ENCODE data around the gene TMEM147. TPM values are rescaled to one million over a fixed set of nuclear protein-coding genes. Genes with fewer than 3 reads are reported as not detected.

The TMEM147 gene
- total RNA-seq, 2 donors from 2014 or later, result 59.4 to 67.9 TPM

GRCh38 chr19:35529241-35530218, 15.9 kb upstream of the TMEM147 start:
- DNase-seq (no peak), ATAC-seq (no peak)
- Histone ChIP-seq H3K9me3 (no peaks in the 10 kb centered on the region), H3K36me3 (replicated peaks in 1 of 2; ENCODE audit: insufficient read depth in 1 of 2, low read depth in 2 of 2) (no peaks in the 10 kb centered on the region), H3K4me1 (peaks cover 9% of the 10 kb centered on the region), H3K27ac (no peak overlapping the region), H3K27me3 (no peaks in the 10 kb centered on the region), H3K4me3 (no peak overlapping the region)
- 45 to 48% methylated on average over 16 to 18 of the region's 19 CpGs for WGBS, 2 donors
- no peak for TF ChIP-seq CTCF (IDR thresholded peaks at IDR 0.05)
- TF ChIP-seq POLR2A (IDR thresholded peaks at IDR 0.05), result no peak
- intact Hi-C loops (cut with DNase I), result no loop called here

- Histone ChIP-seq H3K4me3 (no peak overlapping the region), H3K27me3 (no peaks in the 10 kb centered on the region), H3K9me3 (no peaks in the 10 kb centered on the region), H3K36me3 (replicated peaks in 1 of 2; ENCODE audit: insufficient read depth in 1 of 2, low read depth in 2 of 2) (no peaks in the 10 kb centered on the region), H3K27ac (no peak overlapping the region), H3K4me1 (peaks cover 9% of the 10 kb centered on the region)
- 27 to 32% methylated on average over 6 of the region's 6 CpGs for WGBS, 2 donors
- intact Hi-C loops (cut with DNase I), result no loop called here
- no peak for TF ChIP-seq POLR2A (IDR thresholded peaks at IDR 0.05)
- TF ChIP-seq CTCF (IDR thresholded peaks at IDR 0.05), result no peak
- DNase-seq, result no peak
- ATAC-seq, result no peak
Measured at GRCh38 chr19:35531291-35531690, 14.1 kb upstream of the TMEM147 start.

DNA sequence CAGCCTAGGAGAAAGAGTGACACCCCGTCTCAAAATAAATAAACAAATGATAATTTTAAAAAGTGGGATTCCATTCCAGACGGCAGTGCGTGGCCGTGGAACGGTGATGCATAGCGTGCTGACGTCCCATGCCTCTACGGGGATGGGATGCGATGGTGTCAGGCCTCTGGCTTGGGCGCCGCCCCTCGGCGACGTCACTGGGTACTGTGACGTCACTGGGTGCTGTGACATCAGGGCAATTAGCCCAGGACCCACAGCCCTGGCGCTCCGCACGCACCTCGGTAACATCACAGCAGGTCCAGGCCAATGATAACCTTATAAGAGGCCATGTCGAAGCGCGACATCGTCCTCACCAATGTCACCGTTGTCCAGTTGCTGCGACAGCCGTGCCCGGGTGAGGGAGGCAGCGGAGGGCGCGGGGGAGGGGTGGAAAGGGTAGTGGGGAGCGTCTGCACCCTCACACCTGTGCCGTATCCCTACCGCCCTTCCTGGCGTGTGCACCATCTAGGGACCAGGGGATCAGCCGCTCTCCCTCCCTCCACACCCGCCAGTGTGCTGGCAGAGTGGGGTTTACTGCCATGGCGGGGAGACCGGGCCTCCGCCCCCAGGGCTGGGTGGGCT, 12.1 kb upstream of the TMEM147 start, which contains the start of gene GAPDHS:
GAPDHS (plus strand) TSS at position 256 of the 621 bp plus-strand sequence; CDS start at position 328, 72 bp downstream.
- H3K27ac ChIP-seq, result no peak within 1 kb of the TSS
- DNase-seq, result no peak
- WGBS, 2 donors, result 31 to 45% methylated on average over 15 to 38 of the region's 39 CpGs
- no peak for ATAC-seq
- H3K36me3 ChIP-seq (replicated peaks in 1 of 2; ENCODE audit: insufficient read depth in 1 of 2, low read depth in 2 of 2), result no peaks in the 10 kb centered on the region
- intact Hi-C loops (cut with DNase I), result no loop called here
- no peaks in the 10 kb centered on the region for H3K9me3 ChIP-seq
- no peak within 1 kb of the TSS for H3K4me3 ChIP-seq
- H3K27me3 ChIP-seq, result no peaks in the 10 kb centered on the region
- peaks cover 9% of the 10 kb centered on the region for H3K4me1 ChIP-seq
- TF ChIP-seq POLR2A (IDR thresholded peaks at IDR 0.05), result no peak
- no peak for TF ChIP-seq CTCF (IDR thresholded peaks at IDR 0.05)

GRCh38 chr19:35533822-35534392, 11.5 kb upstream of the TMEM147 start:
- 2 to 6% methylated on average over 17 to 30 of the region's 30 CpGs for WGBS, 2 donors
- peaks cover 9% of the 10 kb centered on the region for H3K4me1 ChIP-seq
- no peaks in the 10 kb centered on the region for H3K27me3 ChIP-seq
- no peak overlapping the region for H3K4me3 ChIP-seq
- no peak for TF ChIP-seq POLR2A (IDR thresholded peaks at IDR 0.05)
- no peak for TF ChIP-seq CTCF (IDR thresholded peaks at IDR 0.05)
- no peaks in the 10 kb centered on the region for H3K9me3 ChIP-seq
- no peaks in the 10 kb centered on the region for H3K36me3 ChIP-seq (replicated peaks in 1 of 2; ENCODE audit: insufficient read depth in 1 of 2, low read depth in 2 of 2)
- no peak overlapping the region for H3K27ac ChIP-seq
- peak in 3 of 4 donors; percentile 33 to 59 (median 46) for DNase-seq
- intact Hi-C loops (cut with DNase I), result no loop called here
- no peak for ATAC-seq
